GM10248 (cell line): ENCODE measurements around the gene ACOT8.

Experiments used
- CTCF ChIA-PET: fragments of 300-600 bp; sonication (Branson Sonifier 250); formaldehyde crosslinking; extraction: SDS; loops from one replicate; lab custom pipeline; 2021; ENCODE audit warnings: antibody characterized with exemption; lab: Yijun Ruan, JAX
- POLR2A ChIA-PET: fragments of 350-650 bp; sonication (Branson Sonifier 250); formaldehyde crosslinking; extraction: SDS; loops from one replicate; lab custom pipeline; 2020; ENCODE audit warnings: antibody characterized with exemption; lab: Yijun Ruan, JAX
- DNase-seq: peaks from one replicate; pipeline ENCODE4 v3.0.0; 2012; ENCODE audit errors: extremely low spot score
- CTCF ChIP-seq: IDR thresholded peaks from 2 replicates; pipeline ENCODE4 v1.5.1; 2012; ENCODE audit warnings: mild to moderate bottlenecking, low read depth; ENCODE audit errors: extremely low read depth, missing control alignments, control extremely low read depth

Gene ACOT8

GRCh38 chr20:45899046-45899835, 42.0 kb upstream of the ACOT8 start:
- ChIA-PET CTCF (interaction anchor here (0.8 to 2.0 kb wide), 4 partner anchors 8 to 72 kb away, joined by 3 to 4 read pairs (median 4); partner anchors contain the start of genes CTSA and NEURL2), POLR2A (interaction anchor here (0.6 to 1.5 kb wide), 3 partner anchors 9 to 65 kb away, joined by 3 to 6 read pairs (median 4); partner anchors contain the start of gene NEURL2)
- TF ChIP-seq CTCF = no peak
- no peak for DNase-seq

- no peak for DNase-seq
- TF ChIP-seq CTCF = no peak
- POLR2A ChIA-PET = no interaction called here
- CTCF ChIA-PET = interaction anchor here (1.5 to 2.0 kb wide), 2 partner anchors 16 to 73 kb away, joined by 3 to 4 read pairs; no protein-coding TSS in a partner anchor
These were observed 41.1 kb upstream of the ACOT8 start for GRCh38 chr20:45898285-45898684.

- TF ChIP-seq CTCF = no peak
- ChIA-PET CTCF (interaction anchor here (1.0 to 2.0 kb wide), 3 partner anchors 8 to 73 kb away, joined by 3 to 4 read pairs (median 3); no protein-coding TSS in a partner anchor), POLR2A (no interaction called here)
- DNase-seq = no peak
These were observed 40.5 kb upstream of the ACOT8 start for GRCh38 chr20:45897692-45898091.

- no peak for DNase-seq
- ChIA-PET CTCF (interaction anchor here (1.0 kb wide), 1 partner anchor 8 kb away, joined by 3 read pairs; no protein-coding TSS in a partner anchor), POLR2A (no interaction called here)
- TF ChIP-seq CTCF = no peak
These were observed 40.1 kb upstream of the ACOT8 start for GRCh38 chr20:45897289-45897688.

- no peak for TF ChIP-seq CTCF
- ChIA-PET POLR2A (no interaction called here), CTCF (interaction anchor here (1.0 kb wide), 1 partner anchor 9 kb away, joined by 3 read pairs; no protein-coding TSS in a partner anchor)
- no peak for DNase-seq
These were observed 39.5 kb upstream of the ACOT8 start for GRCh38 chr20:45896641-45897161.

- no peak for DNase-seq
- CTCF ChIA-PET = no interaction called here
- POLR2A ChIA-PET = no interaction called here
- no peak for TF ChIP-seq CTCF
These were observed 37.6 kb upstream of the ACOT8 start for GRCh38 chr20:45894797-45895196.
